HepG2 (cell line): ENCODE data around the gene SETD2. TPM values are rescaled to one million over a fixed set of nuclear protein-coding genes. Genes with fewer than 3 reads are reported as not detected.

Source experiments
- AHR ChIP-seq: IDR thresholded peaks from 2 replicates; pipeline ENCODE4 v1.6.1; 2018; ENCODE audit warnings: missing genetic modification reagents, missing compliant biosample characterization
- AKAP8 ChIP-seq: sonication (generic); formaldehyde crosslinking; IDR thresholded peaks from 2 replicates; pipeline ENCODE4 v1.5.1; 2020; ENCODE audit warnings: mild to moderate bottlenecking, missing genetic modification reagents
- ATRX ChIP-seq: sonication (generic); formaldehyde crosslinking; IDR thresholded peaks from 2 replicates; pipeline ENCODE4 v1.4.0; 2020; ENCODE audit warnings: missing genetic modification reagents, borderline replicate concordance
- CCDC6 ChIP-seq: sonication (generic); formaldehyde crosslinking; IDR thresholded peaks from 2 replicates; pipeline ENCODE4 v1.8.1; 2022; ENCODE audit warnings: mild to moderate bottlenecking, missing genetic modification reagents, moderate library complexity
- DMAP1 ChIP-seq: IDR thresholded peaks from 2 replicates; pipeline ENCODE4 v1.6.1; 2016
- ELF1 ChIP-seq: sonication (generic); formaldehyde crosslinking; IDR thresholded peaks from 2 replicates; pipeline ENCODE4 v1.4.0; 2020; ENCODE audit warnings: missing genetic modification reagents
- GABPA ChIP-seq, 2 experiments: IDR thresholded peaks; 2 replicates each; pipeline ENCODE4 v1.6.1; 2011 to 2016; ENCODE audit warnings: low read depth in 2 of 2, low read length in 1 of 2, missing biosample characterization in 1 of 2, missing genetic modification characterization in 1 of 2
- GABPB1 ChIP-seq: IDR thresholded peaks from 2 replicates; pipeline ENCODE4 v1.6.1; 2016; ENCODE audit warnings: mild to moderate bottlenecking, missing genetic modification reagents, moderate library complexity, missing compliant biosample characterization
- HBP1 ChIP-seq: IDR thresholded peaks from 2 replicates; pipeline ENCODE4 v1.6.1; 2016; ENCODE audit warnings: low read depth, control low read depth
- HDAC1 ChIP-seq: sonication (generic); formaldehyde crosslinking; IDR thresholded peaks from 2 replicates; pipeline ENCODE4 v1.5.1; 2020; ENCODE audit warnings: mild to moderate bottlenecking, missing genetic modification reagents
- ISX ChIP-seq: sonication (generic); formaldehyde crosslinking; conservative IDR thresholded peaks from 2 replicates; pipeline ENCODE4 v1.5.0; 2020; ENCODE audit warnings: missing genetic modification reagents
- KLF16 ChIP-seq, 2 experiments: sonication (generic) in 1 of 2; formaldehyde crosslinking in 1 of 2; IDR thresholded peaks; 2 replicates each; pipeline versions ENCODE4 v1.6.1 to v1.8.0; 2016 to 2023; ENCODE audit warnings: missing genetic modification reagents in 2 of 2, missing compliant biosample characterization in 1 of 2
- MED1 ChIP-seq: sonication (generic); formaldehyde crosslinking; IDR thresholded peaks from 2 replicates; pipeline ENCODE4 v1.4.0; 2020; ENCODE audit warnings: missing genetic modification reagents
- MIER3 ChIP-seq: IDR thresholded peaks from 2 replicates; pipeline ENCODE4 v1.6.1; 2016; ENCODE audit warnings: missing compliant biosample characterization, borderline replicate concordance
- MNT ChIP-seq: fragments of 450-650 bp; IDR thresholded peaks from 2 replicates; pipeline ENCODE4 v1.6.1; 2016
- MTF1 ChIP-seq: sonication (generic); formaldehyde crosslinking; IDR thresholded peaks from 2 replicates; pipeline ENCODE4 v1.5.0; 2020; ENCODE audit warnings: missing genetic modification reagents
- PTBP1 ChIP-seq: fragments of 200-400 bp; formaldehyde crosslinking; IDR thresholded peaks from 2 replicates; pipeline ENCODE4 v1.6.1; 2018; ENCODE audit warnings: low read length, low read depth; ENCODE audit not compliant: poor library complexity, severe bottlenecking
- SPEN ChIP-seq: sonication (generic); formaldehyde crosslinking; IDR thresholded peaks from 2 replicates; pipeline ENCODE4 v1.5.1; 2020; ENCODE audit warnings: low read depth, mild to moderate bottlenecking, missing genetic modification reagents
- SRSF1 ChIP-seq: fragments of 200-400 bp; formaldehyde crosslinking; optimal IDR thresholded peaks from 2 replicates; pipeline ENCODE3; 2017; ENCODE audit warnings: mild to moderate bottlenecking, low read depth, low read length, moderate library complexity
- ZFP41 ChIP-seq: sonication (generic); formaldehyde crosslinking; IDR thresholded peaks from 2 replicates; pipeline ENCODE4 v1.4.0; 2020; ENCODE audit warnings: mild to moderate bottlenecking, missing genetic modification reagents, borderline replicate concordance
- ZNF691 ChIP-seq: sonication (generic); formaldehyde crosslinking; IDR thresholded peaks from 2 replicates; pipeline ENCODE4 v1.4.0; 2020; ENCODE audit warnings: missing genetic modification reagents, low read depth, mild to moderate bottlenecking, borderline replicate concordance
- ZNF772 ChIP-seq: sonication (generic); formaldehyde crosslinking; IDR thresholded peaks from 2 replicates; pipeline ENCODE4 v1.5.0; 2020; ENCODE audit warnings: mild to moderate bottlenecking, missing genetic modification reagents
- ZSCAN20 ChIP-seq: sonication (generic); formaldehyde crosslinking; IDR thresholded peaks from 2 replicates; pipeline ENCODE4 v1.4.0; 2020; ENCODE audit warnings: missing genetic modification reagents, mild to moderate bottlenecking, borderline replicate concordance
- polyA plus RNA-seq, 8 experiments: library from polyadenylated mRNA; depleted of rRNA in 3 of 8; stranded (reverse) in 7 of 8; unstranded in 1 of 8; fragments of >200 nt; fragmentation: Illumina TruSeq in 4 of 8; extraction: Trizol in 4 of 8; gene quantifications; 2 replicates each; pipeline versions ENCODE4 v1.2.1 to v1.2.3, GENCODE V29; 2011 to 2016; ENCODE audit warnings: low read depth in 4 of 8, missing spikeins in 1 of 8, mixed read lengths in 1 of 8; ENCODE audit not compliant: insufficient read depth in 1 of 8
- total RNA-seq, 5 experiments: library from RNA; depleted of rRNA; stranded (reverse); fragments of >200 nt; fragmentation: Illumina TruSeq; extraction: Trizol; gene quantifications; 2 replicates each; pipeline ENCODE4 v1.2.3, GENCODE V29; 2016; ENCODE audit warnings: low read depth in 1 of 5

SETD2 gene
- total and polyA plus RNA-seq, 2 of the 13 experiments (the other 11 are each of a cell fraction or from before 2014, with no cell fraction given), result 14.2 to 24.2 TPM

GRCh38 chr3:47164007-47164881, at the start of gene SETD2 (continued):
- TF ChIP-seq MTF1 (CRISPR knock-in tag) (peak; percentile 55; the same call in 1 of the 2 replicates), HDAC1 (CRISPR knock-in tag) (peak; percentile 83), MIER3 (CRISPR knock-in tag) (peak; percentile 60; the same call in 1 of the 2 replicates), KLF16 (CRISPR knock-in tag; IDR thresholded peaks at IDR 0.05) (peak in 1 of 2 experiments; percentile 68; a peak in 1 of 4 replicates), SRSF1 (peak; percentile 84), ISX (CRISPR knock-in tag) (0 out of 2 replicates have a peak, but pooled peaks have one; percentile 48), CCDC6 (peak; percentile 89), ZNF691 (peak; percentile 63), DMAP1 (CRISPR knock-in tag) (no peak; the same call in 1 of the 2 replicates), MNT (0 out of 2 replicates have a peak, but pooled peaks have one; percentile 6), ELF1 (peak; percentile 40; the same call in 1 of the 2 replicates), AKAP8 (CRISPR knock-in tag) (peak; percentile 53; the same call in 1 of the 2 replicates), ATRX (CRISPR knock-in tag) (no peak), GABPA (IDR thresholded peaks at IDR 0.05; ENCODE audit: low read depth, low read length) (peak; percentile 55), GABPA (CRISPR knock-in tag; IDR thresholded peaks at IDR 0.05; ENCODE audit: low read depth) (peak; percentile 59), SPEN (CRISPR knock-in tag) (peak; percentile 23; the same call in 1 of the 2 replicates), MED1 (CRISPR knock-in tag) (peak; percentile 68), GABPB1 (peak; percentile 92), ZNF772 (CRISPR knock-in tag) (peak; percentile 67), ZSCAN20 (CRISPR knock-in tag) (0 out of 2 replicates have a peak, but pooled peaks have one; percentile 72), AHR (CRISPR knock-in tag) (0 out of 2 replicates have a peak, but pooled peaks have one; percentile 9), PTBP1 (no peak), ZFP41 (CRISPR knock-in tag) (0 out of 2 replicates have a peak, but pooled peaks have one; percentile 29), HBP1 (CRISPR knock-in tag) (peak; percentile 74; the same call in 1 of the 2 replicates)
